NT2/D1 (cell line): Measurements from ENCODE around the gene ATPAF1.
"Not testable (repeated sequence)": the region's sequence is repeated elsewhere in the genome, so short reads cannot be mapped to it uniquely, and the experiment has no call there.

Source experiments
- DNase-seq: peaks from one replicate; pipeline ENCODE4 v3.0.0-alpha.2; 2011; ENCODE audit warnings: low read depth, low spot score
- H3K27me3 ChIP-seq: 2 replicates; pipeline ENCODE4 v1.6.0; 2011; ENCODE audit warnings: mild to moderate bottlenecking; ENCODE audit not compliant: insufficient read length, insufficient read depth
- H3K36me3 ChIP-seq: 2 replicates; pipeline ENCODE4 v1.6.1; 2011; ENCODE audit warnings: mild to moderate bottlenecking, low read length, mixed read lengths; ENCODE audit not compliant: insufficient read depth, insufficient read length
- H3K4me1 ChIP-seq: 2 replicates; pipeline ENCODE4 v1.5.1; 2011; ENCODE audit not compliant: insufficient read depth, insufficient read length
- H3K4me3 ChIP-seq: 2 replicates; pipeline ENCODE4 v1.5.1; 2011; ENCODE audit warnings: low read depth; ENCODE audit not compliant: insufficient read length
- H3K9ac ChIP-seq: 2 replicates; pipeline ENCODE4 v1.6.0; 2011; ENCODE audit warnings: low read depth; ENCODE audit not compliant: insufficient read length
- H3K9me3 ChIP-seq: 2 replicates; pipeline ENCODE4 v1.5.1; 2011; ENCODE audit warnings: mild to moderate bottlenecking, low read length; ENCODE audit not compliant: insufficient read depth
- SUZ12 ChIP-seq: IDR thresholded peaks from 2 replicates; pipeline ENCODE4 v1.6.1; 2011; ENCODE audit not compliant: insufficient read length, insufficient read depth; ENCODE audit errors: extremely low read depth
- YY1 ChIP-seq: IDR thresholded peaks from 2 replicates; pipeline ENCODE4 v1.6.1; 2011; ENCODE audit not compliant: insufficient read length, insufficient read depth
- ZNF274 ChIP-seq: IDR thresholded peaks from 2 replicates; pipeline ENCODE4 v1.6.1; 2011; ENCODE audit warnings: mild to moderate bottlenecking, low read depth, low read length

ATPAF1 gene

DNA sequence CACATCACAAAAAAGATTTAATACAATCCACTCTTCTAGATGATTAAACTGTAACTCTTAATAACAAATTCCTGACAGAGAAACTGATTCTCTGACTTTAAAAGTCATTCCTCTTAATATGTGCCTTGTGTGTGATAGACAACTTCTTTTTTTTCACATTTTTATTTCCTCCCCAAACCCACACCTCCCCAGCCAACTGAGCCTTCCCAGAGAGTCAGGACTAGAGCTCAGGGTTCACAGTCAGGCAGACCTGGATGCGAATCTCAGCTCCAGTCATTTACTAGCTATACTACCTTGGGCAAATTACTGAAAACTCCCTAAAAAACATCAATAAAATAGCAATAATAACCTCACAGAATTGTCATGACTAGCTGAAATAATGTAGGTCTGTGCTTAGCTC is 14.2 kb downstream of the ATPAF1 start:
- Histone ChIP-seq H3K9me3 (peaks cover 13% of the 10 kb centered on the region; the same call in 1 of the 2 replicates), H3K4me1 (no peaks in the 10 kb centered on the region), H3K27me3 (no peaks in the 10 kb centered on the region), H3K4me3 (no peak overlapping the region), H3K9ac (no peak overlapping the region), H3K36me3 (peaks cover 69% of the 10 kb centered on the region)
- no peak for DNase-seq
- TF ChIP-seq YY1 = no peak
- TF ChIP-seq ZNF274 = no peak
- TF ChIP-seq SUZ12 = no peak

DNA sequence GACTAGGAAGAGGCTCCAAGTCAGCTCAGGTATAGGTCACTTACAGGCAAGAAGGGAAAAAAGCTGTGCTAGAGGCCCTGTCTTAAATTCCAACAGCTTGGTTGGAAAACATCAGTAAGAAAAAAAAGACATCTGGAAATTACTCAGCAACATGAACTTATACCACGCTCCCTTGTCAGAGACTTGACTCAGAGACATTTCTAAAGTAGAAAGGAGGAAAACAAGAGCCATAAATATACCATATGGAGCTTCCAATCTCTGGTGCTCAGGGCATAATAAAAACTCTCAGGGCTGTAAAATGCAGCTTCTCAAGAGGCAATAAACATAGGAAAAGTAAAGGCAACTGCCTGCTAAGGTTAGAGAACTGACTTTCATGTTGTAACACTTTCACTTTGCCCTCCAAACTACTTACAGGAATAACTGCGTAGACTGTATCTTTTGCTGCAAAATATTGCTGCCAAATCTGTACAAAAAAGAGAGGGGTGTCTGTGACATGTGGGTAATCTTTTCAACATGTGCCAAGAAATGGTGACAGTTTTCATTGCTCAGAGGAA is 14.7 kb downstream of the ATPAF1 start:
- DNase-seq = no peak
- no peak overlapping the region for H3K4me3 ChIP-seq
- peaks cover 13% of the 10 kb centered on the region; the same call in 1 of the 2 replicates for H3K9me3 ChIP-seq
- TF ChIP-seq YY1 = no peak
- no peak for TF ChIP-seq SUZ12
- no peak for TF ChIP-seq ZNF274
- H3K9ac ChIP-seq = no peak overlapping the region
- H3K27me3 ChIP-seq = no peaks in the 10 kb centered on the region
- H3K36me3 ChIP-seq = peaks cover 67% of the 10 kb centered on the region
- H3K4me1 ChIP-seq = no peaks in the 10 kb centered on the region

DNA sequence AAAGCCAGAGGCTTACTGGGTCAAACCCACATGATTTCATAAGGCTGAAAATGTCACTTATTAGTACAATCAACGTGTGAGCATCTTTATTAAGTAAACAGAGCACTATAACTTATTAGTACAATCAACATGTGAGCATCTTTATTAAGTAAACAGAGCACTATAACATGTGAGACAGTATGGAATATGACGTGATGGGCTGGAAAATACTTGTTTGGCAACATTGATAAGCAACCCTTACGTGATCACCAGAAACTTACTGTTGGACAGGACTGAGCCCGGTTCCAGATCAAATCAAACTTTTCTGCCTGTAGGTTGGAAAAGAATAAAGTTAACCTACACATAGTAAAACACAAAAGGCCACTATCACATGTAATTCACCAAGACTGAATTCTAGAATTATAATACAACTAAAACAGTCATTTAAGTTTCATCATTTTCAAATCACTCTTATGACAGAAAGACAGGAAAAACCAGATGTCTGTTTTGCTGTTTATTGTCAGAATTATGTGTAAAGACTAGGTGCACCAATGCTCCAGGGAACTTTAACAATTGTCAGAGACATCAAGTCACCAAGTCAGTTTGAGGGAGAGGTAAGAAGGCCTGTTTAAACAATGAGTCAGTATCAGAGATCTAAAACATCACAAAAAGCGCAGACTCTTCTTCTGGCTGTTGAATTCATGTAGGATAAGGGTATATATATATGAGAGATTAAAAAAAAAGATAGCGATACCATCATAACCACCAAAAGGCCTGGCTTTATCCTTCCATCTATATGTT is 15.7 kb downstream of the ATPAF1 start:
- Histone ChIP-seq H3K4me3 (no peak overlapping the region), H3K27me3 (no peaks in the 10 kb centered on the region), H3K9ac (no peak overlapping the region), H3K9me3 (peaks cover 17% of the 10 kb centered on the region), H3K4me1 (no peaks in the 10 kb centered on the region), H3K36me3 (peaks cover 62% of the 10 kb centered on the region)
- TF ChIP-seq YY1 (no peak), ZNF274 (no peak), SUZ12 (no peak)
- DNase-seq = no peak

DNA sequence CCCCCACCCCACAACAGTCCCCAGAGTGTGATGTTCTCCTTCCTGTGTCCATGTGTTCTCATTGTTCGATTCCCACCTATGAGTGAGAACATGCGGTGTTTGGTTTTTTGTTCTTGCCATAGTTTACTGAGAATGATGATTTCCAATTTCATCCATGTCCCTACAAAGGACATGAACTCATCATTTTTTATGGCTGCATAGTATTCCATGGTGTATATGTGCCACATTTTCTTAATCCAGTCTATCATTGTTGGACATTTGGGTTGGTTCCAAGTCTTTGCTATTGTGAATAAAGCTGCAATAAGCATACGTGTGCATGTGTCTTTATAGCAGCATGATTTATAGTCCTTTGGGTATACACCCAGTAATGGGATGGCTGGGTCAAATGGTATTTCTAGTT is 17.0 kb downstream of the ATPAF1 start:
- not testable (repeated sequence) for H3K27me3 ChIP-seq, H3K4me3 ChIP-seq, DNase-seq, H3K4me1 ChIP-seq, H3K9ac ChIP-seq
- H3K9me3 ChIP-seq = peaks cover 21% of the 10 kb centered on the region
- peaks cover 54% of the 10 kb centered on the region for H3K36me3 ChIP-seq

DNA sequence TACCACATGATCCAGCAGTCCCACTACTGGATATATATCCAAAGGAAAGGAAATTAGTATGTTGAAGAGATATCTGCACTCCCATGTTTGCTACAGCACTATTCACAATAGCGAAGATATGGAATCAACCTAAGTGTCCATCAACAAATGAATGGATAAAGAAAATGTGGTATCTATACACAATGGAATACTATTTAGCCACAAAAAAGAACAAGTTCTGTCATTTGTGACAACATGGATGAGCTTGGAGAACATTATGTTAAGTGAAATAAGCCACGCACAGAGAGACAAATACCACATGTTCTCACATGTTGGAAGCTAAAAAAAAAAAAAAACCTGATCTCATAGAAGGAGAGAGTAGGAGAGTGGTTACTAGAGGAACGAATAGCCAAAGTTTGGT is 17.7 kb downstream of the ATPAF1 start:
- Histone ChIP-seq H3K9me3 (peaks cover 21% of the 10 kb centered on the region), H3K36me3 (peaks cover 47% of the 10 kb centered on the region), H3K9ac (no peak overlapping the region), H3K27me3 (no peaks in the 10 kb centered on the region), H3K4me3 (no peak overlapping the region), H3K4me1 (no peaks in the 10 kb centered on the region)
- no peak for DNase-seq
- TF ChIP-seq SUZ12 (no peak), YY1 (no peak), ZNF274 (no peak)

DNA sequence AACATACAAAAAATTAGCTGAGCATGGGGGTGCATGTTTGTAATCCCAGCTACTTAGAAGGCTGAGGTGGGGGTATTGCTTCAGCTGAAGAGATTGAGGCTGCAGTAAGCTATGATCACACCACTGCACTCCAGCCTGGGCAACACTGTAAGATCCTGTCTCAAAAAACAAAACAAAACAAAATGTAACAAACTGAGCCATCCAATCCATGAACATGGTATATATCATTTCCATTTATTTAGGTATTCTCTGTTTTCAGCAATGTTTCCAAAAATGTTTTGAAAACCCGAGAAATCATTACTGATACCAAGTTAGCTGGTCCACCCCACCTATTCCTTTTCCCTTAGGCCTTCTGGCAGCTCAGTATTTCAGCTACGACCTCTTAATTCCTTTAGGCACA is 18.4 kb downstream of the ATPAF1 start:
- DNase-seq = no peak
- TF ChIP-seq SUZ12 (no peak), YY1 (no peak), ZNF274 (no peak)
- no peak overlapping the region for H3K4me3 ChIP-seq
- H3K27me3 ChIP-seq = no peaks in the 10 kb centered on the region
- no peaks in the 10 kb centered on the region for H3K4me1 ChIP-seq
- H3K9me3 ChIP-seq = peaks cover 17% of the 10 kb centered on the region
- no peak overlapping the region for H3K9ac ChIP-seq
- H3K36me3 ChIP-seq = peaks cover 43% of the 10 kb centered on the region

DNA sequence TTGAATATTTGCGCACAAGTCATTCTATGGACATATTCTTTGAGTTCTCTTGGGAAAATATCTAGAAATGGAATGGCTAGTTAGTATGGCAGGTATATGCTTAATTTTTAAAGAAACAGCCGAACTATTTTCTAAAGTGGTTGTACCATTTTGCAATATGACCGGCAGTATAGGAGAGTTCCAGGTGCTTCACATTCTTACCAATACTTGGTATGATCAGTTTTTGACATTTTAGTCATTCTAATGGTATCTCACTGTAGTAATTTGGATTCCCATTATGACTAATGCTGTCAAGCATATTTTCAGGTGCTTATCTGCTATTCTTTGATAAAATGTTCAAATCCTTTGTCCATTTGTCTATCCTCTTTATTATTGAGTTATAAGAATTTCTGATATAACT is 20.6 kb downstream of the ATPAF1 start:
- TF ChIP-seq YY1 (no peak), SUZ12 (no peak), ZNF274 (no peak)
- DNase-seq = no peak

DNA sequence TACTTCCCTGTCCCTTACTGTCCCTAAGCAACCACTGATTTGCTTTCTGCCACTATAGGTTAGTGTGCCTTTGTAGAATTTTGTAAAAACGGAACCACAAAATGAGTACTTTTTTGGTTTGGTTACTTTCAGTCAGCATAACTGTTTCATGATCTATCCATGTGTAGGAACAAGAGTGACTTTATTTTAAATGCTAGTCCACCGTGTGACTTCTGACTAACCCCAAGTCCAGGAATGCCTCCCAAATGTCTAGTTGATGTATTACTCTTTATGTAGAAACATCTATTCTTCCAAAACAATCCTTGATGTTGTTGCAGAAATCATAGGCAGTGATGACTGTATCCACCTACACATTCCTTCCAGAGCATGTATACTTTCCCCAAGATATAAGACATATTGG is 21.3 kb downstream of the ATPAF1 start:
- TF ChIP-seq YY1 (no peak), ZNF274 (no peak), SUZ12 (no peak)
- no peak overlapping the region for H3K9ac ChIP-seq
- peaks cover 17% of the 10 kb centered on the region for H3K9me3 ChIP-seq
- H3K36me3 ChIP-seq = peaks cover 50% of the 10 kb centered on the region
- H3K27me3 ChIP-seq = no peaks in the 10 kb centered on the region
- DNase-seq = no peak
- no peaks in the 10 kb centered on the region for H3K4me1 ChIP-seq
- no peak overlapping the region for H3K4me3 ChIP-seq

More for the DNA sequence above, 20.6 kb downstream of the ATPAF1 start:
- no peak overlapping the region for H3K9ac ChIP-seq
- H3K27me3 ChIP-seq = no peaks in the 10 kb centered on the region
- peaks cover 17% of the 10 kb centered on the region for H3K9me3 ChIP-seq
- no peak overlapping the region for H3K4me3 ChIP-seq
- peaks cover 51% of the 10 kb centered on the region for H3K36me3 ChIP-seq
- H3K4me1 ChIP-seq = no peaks in the 10 kb centered on the region
